ENCODE measurements around the gene TARBP2.

DNA sequence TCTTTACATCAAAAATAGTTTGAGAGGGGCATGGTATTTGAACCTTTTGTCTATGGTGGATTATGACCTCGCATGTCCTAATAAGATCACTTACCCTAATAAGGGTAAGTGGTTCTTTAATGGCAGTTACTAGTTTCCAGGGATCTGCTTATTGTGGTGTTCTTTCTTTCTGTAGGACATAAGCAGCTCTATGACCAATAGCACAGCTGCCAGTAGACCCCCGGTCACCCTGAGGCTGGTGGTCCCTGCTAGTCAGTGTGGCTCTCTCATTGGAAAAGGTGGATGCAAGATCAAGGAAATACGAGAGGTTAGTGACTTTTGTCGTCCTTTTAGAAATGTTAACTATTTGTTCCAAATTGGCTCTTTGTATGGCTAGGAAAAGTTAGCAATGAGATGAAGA is 42.0 kb upstream of the TARBP2 start:
- TF ChIP-seq, protein P1, sequence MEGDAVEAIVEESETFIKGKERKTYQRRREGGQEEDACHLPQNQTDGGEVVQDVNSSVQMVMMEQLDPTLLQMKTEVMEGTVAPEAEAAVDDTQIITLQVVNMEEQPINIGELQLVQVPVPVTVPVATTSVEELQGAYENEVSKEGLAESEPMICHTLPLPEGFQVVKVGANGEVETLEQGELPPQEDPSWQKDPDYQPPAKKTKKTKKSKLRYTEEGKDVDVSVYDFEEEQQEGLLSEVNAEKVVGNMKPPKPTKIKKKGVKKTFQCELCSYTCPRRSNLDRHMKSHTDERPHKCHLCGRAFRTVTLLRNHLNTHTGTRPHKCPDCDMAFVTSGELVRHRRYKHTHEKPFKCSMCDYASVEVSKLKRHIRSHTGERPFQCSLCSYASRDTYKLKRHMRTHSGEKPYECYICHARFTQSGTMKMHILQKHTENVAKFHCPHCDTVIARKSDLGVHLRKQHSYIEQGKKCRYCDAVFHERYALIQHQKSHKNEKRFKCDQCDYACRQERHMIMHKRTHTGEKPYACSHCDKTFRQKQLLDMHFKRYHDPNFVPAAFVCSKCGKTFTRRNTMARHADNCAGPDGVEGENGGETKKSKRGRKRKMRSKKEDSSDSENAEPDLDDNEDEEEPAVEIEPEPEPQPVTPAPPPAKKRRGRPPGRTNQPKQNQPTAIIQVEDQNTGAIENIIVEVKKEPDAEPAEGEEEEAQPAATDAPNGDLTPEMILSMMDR (IDR thresholded peaks at IDR 0.05) = no peak
- TF ChIP-seq POLR2A (IDR thresholded peaks at IDR 0.05) = no peak

Measured in body of pancreas (tissue), 4 donors.